NCI-H526 treated with DMSO at 0.1 percent for 48 hours (cell line): ENCODE data around the gene PPT2.

Source experiments
- DNase-seq: peaks from one replicate; lab custom pipeline; 2025; lab: John Stamatoyannopoulos, UW

PPT2 gene

GRCh38 chr6:32151863-32152768 is 1.8 kb upstream of the PPT2 start, which contains the start of gene PRRT1:
TSS of gene PRRT1 (minus strand) at chr6:32151939. CDS start at chr6:32151827, 112 bp downstream.
- DNase-seq: no peak

GRCh38 chr6:32152769-32153563 is 975 bp upstream of the PPT2 start:
- no peak for DNase-seq

- DNase-seq: peak; percentile 55
Observed at GRCh38 chr6:32154514-32155161, 697 bp downstream of the PPT2 start.

- no peak for DNase-seq
Observed at GRCh38 chr6:32156891-32157290, 3.0 kb downstream of the PPT2 start.

GRCh38 chr6:32158052-32158451 is 4.1 kb downstream of the PPT2 start:
- no peak for DNase-seq

GRCh38 chr6:32163559-32164258 is 9.8 kb downstream of the PPT2 start:
- no peak for DNase-seq

GRCh38 chr6:32164295-32164694 is 10.4 kb downstream of the PPT2 start, which contains the start of gene EGFL8:
TSS of gene EGFL8 (plus strand) at chr6:32164595. CDS start at chr6:32166166, 1,571 bp downstream.
- DNase-seq: no peak

- DNase-seq: no peak
Observed at GRCh38 chr6:32166411-32167061, 12.6 kb downstream of the PPT2 start.

- no peak for DNase-seq
Observed at GRCh38 chr6:32167154-32167760, 13.3 kb downstream of the PPT2 start.

GRCh38 chr6:32167761-32168262 is 13.9 kb downstream of the PPT2 start:
- DNase-seq: no peak

GRCh38 chr6:32168350-32168749 is 14.4 kb downstream of the PPT2 start:
- no peak for DNase-seq

GRCh38 chr6:32168807-32169591 is 15.1 kb downstream of the PPT2 start:
- DNase-seq: no peak

- no peak for DNase-seq
Observed at GRCh38 chr6:32170294-32170693, 16.4 kb downstream of the PPT2 start.

- no peak for DNase-seq
Observed at GRCh38 chr6:32171234-32171633, 17.3 kb downstream of the PPT2 start.

- DNase-seq: no peak
Observed at GRCh38 chr6:32173051-32173727, 19.2 kb downstream of the PPT2 start.

- no peak for DNase-seq
Observed at GRCh38 chr6:32174416-32174815, 20.5 kb downstream of the PPT2 start.

- DNase-seq: no peak
Observed at GRCh38 chr6:32175322-32175710, 21.4 kb downstream of the PPT2 start.

GRCh38 chr6:32175711-32176475 is 22.0 kb downstream of the PPT2 start, which contains the start of gene AGPAT1:
TSS of gene AGPAT1 (minus strand) at chr6:32176084. CDS start at chr6:32171496, 4,588 bp downstream.
- DNase-seq: peak; percentile 86
